WERI-Rb-1 (cell line): ENCODE results near the gene BAG2.

Source experiments
- DNase-seq: peaks from one replicate; pipeline ENCODE4 v3.0.0-alpha.2; 2020
- H3K27ac ChIP-seq: fragments of 250-450 bp; sonication (Bioruptor Pico); 2 replicates; pipeline ENCODE4 v1.5.1; 2020; ENCODE audit warnings: mild to moderate bottlenecking, moderate library complexity
- H3K27me3 ChIP-seq: fragments of 250-450 bp; sonication (Bioruptor Pico); 2 replicates; pipeline ENCODE4 v1.5.1; 2021; ENCODE audit warnings: mild to moderate bottlenecking, low read depth, moderate library complexity; ENCODE audit not compliant: insufficient read depth, severe bottlenecking
- H3K36me3 ChIP-seq: fragments of 250-450 bp; sonication (Bioruptor Pico); 2 replicates; pipeline ENCODE4 v1.5.1; 2020; ENCODE audit warnings: mild to moderate bottlenecking, moderate library complexity
- H3K4me3 ChIP-seq: 2 replicates; pipeline ENCODE4 v1.5.1; 2011; ENCODE audit warnings: low read depth, mild to moderate bottlenecking, control low read depth, low read length
- H3K9me3 ChIP-seq: fragments of 250-450 bp; sonication (Bioruptor Pico); 2 replicates; pipeline ENCODE4 v1.5.1; 2021; ENCODE audit warnings: mild to moderate bottlenecking, moderate library complexity; ENCODE audit not compliant: severe bottlenecking
- CTCF ChIP-seq: IDR thresholded peaks from 2 replicates; pipeline ENCODE4 v1.5.1; 2011; ENCODE audit warnings: low read depth, mild to moderate bottlenecking, control low read depth, inconsistent platforms, low read length

Gene BAG2

GRCh38 chr6:57217270-57217669, 45.1 kb downstream of the BAG2 start:
- no peak for TF ChIP-seq CTCF
- H3K9me3 ChIP-seq, result peaks cover 5% of the 10 kb centered on the region
- no peak overlapping the region for H3K27ac ChIP-seq
- H3K4me3 ChIP-seq, result no peak overlapping the region
- no peak for DNase-seq
- no peaks in the 10 kb centered on the region for H3K27me3 ChIP-seq
- peaks cover 9% of the 10 kb centered on the region for H3K36me3 ChIP-seq

- no peak for TF ChIP-seq CTCF
- H3K36me3 ChIP-seq, result peaks cover 9% of the 10 kb centered on the region
- H3K9me3 ChIP-seq, result peaks cover 5% of the 10 kb centered on the region
- H3K27me3 ChIP-seq, result no peaks in the 10 kb centered on the region
- DNase-seq, result no peak
- no peak overlapping the region for H3K27ac ChIP-seq
- no peak overlapping the region for H3K4me3 ChIP-seq
Observed at GRCh38 chr6:57220083-57220703, 48.1 kb downstream of the BAG2 start.

GRCh38 chr6:57221191-57221935, 49.2 kb downstream of the BAG2 start:
- peak overlapping the region; percentile 95 for H3K27ac ChIP-seq
- H3K27me3 ChIP-seq, result no peaks in the 10 kb centered on the region

GRCh38 chr6:57221936-57222742, 50.0 kb downstream of the BAG2 start, which contains the start of gene RAB23:
TSS of gene RAB23 (minus strand) at chr6:57222307. CDS start at chr6:57210380, 11,927 bp downstream.
- Histone ChIP-seq H3K27ac (peak within 1 kb of the TSS; percentile 95), H3K4me3 (peak within 1 kb of the TSS; percentile 81), H3K36me3 (peaks cover 5% of the 10 kb centered on the region), H3K9me3 (peaks cover 2% of the 10 kb centered on the region), H3K27me3 (no peaks in the 10 kb centered on the region)
- no peak for TF ChIP-seq CTCF
- DNase-seq, result peak; percentile 95

More at GRCh38 chr6:57221191-57221935, 49.2 kb downstream of the BAG2 start:
- peak; percentile 90 for DNase-seq
- peak; percentile 62 for TF ChIP-seq CTCF
- Histone ChIP-seq H3K9me3 (peaks cover 2% of the 10 kb centered on the region), H3K4me3 (peak overlapping the region; percentile 81), H3K36me3 (peaks cover 5% of the 10 kb centered on the region)

GRCh38 chr6:57222743-57223077, 50.6 kb downstream of the BAG2 start:
- peaks cover 2% of the 10 kb centered on the region for H3K9me3 ChIP-seq
- peak overlapping the region; percentile 81 for H3K4me3 ChIP-seq
- peak overlapping the region; percentile 95 for H3K27ac ChIP-seq
- H3K36me3 ChIP-seq, result peaks cover 5% of the 10 kb centered on the region
- no peak for DNase-seq
- TF ChIP-seq CTCF, result no peak
- no peaks in the 10 kb centered on the region for H3K27me3 ChIP-seq
